GM23338 (cell line): Measurements from ENCODE around the gene RABGAP1L. TPM values are rescaled to one million over a fixed set of nuclear protein-coding genes. Genes with fewer than 3 reads are reported as not detected.

Experiments used
- ATAC-seq: fragments of 200-7000 bp; cut with Tn5 transposase; 3 replicates; pipeline ENCODE4 v1.9.1; 2020
- DNase-seq: peaks from one replicate; pipeline ENCODE4 v3.0.0-alpha.2; 2015; ENCODE audit warnings: low spot score
- H2AFZ ChIP-seq: fragments of 200-600 bp; sonication (generic); 2 replicates; pipeline ENCODE4 v1.8.0; 2016; ENCODE audit warnings: antibody characterized with exemption, mild to moderate bottlenecking, moderate library complexity
- H3F3A ChIP-seq: fragments of 200-600 bp; sonication (generic); replicated peaks from 2 replicates; pipeline ENCODE4 v1.8.0; 2017; ENCODE audit warnings: antibody characterized with exemption, mixed run types, low read depth
- H3K27ac ChIP-seq: fragments of 200-600 bp; sonication (generic); 2 replicates; pipeline ENCODE4 v1.6.1; 2016; ENCODE audit warnings: low read depth
- H3K27me3 ChIP-seq: fragments of 200-600 bp; sonication (generic); 2 replicates; pipeline ENCODE4 v1.8.0; 2016; ENCODE audit warnings: mild to moderate bottlenecking, mixed run types, moderate library complexity; ENCODE audit not compliant: insufficient read depth
- H3K36me3 ChIP-seq: fragments of 200-600 bp; sonication (generic); 2 replicates; pipeline ENCODE4 v1.8.0; 2016; ENCODE audit warnings: mild to moderate bottlenecking; ENCODE audit not compliant: insufficient read depth
- H3K4me1 ChIP-seq: fragments of 200-600 bp; sonication (generic); 2 replicates; pipeline ENCODE4 v1.8.0; 2016; ENCODE audit warnings: mild to moderate bottlenecking, moderate library complexity; ENCODE audit not compliant: insufficient read depth
- H3K4me2 ChIP-seq: fragments of 200-600 bp; sonication (generic); 2 replicates; pipeline ENCODE4 v1.7.1; 2017; ENCODE audit warnings: mixed run types
- H3K4me3 ChIP-seq: fragments of 200-600 bp; sonication (generic); 2 replicates; pipeline ENCODE4 v1.6.1; 2016; ENCODE audit warnings: mixed run types
- H3K79me2 ChIP-seq: fragments of 200-600 bp; sonication (generic); replicated peaks from 2 replicates; pipeline ENCODE4 v1.8.0; 2017; ENCODE audit warnings: mild to moderate bottlenecking; ENCODE audit not compliant: insufficient read depth
- H3K9me2 ChIP-seq: fragments of 200-600 bp; sonication (generic); 2 replicates; pipeline ENCODE4 v1.8.0; 2017; ENCODE audit not compliant: insufficient read depth
- H4K20me1 ChIP-seq: fragments of 200-600 bp; sonication (generic); replicated peaks from 2 replicates; pipeline ENCODE4 v1.8.0; 2017; ENCODE audit warnings: mild to moderate bottlenecking; ENCODE audit not compliant: insufficient read depth
- H3K27ac Mint-ChIP-seq: 2 replicates; pipeline ENCODE4 v1.8.0; 2020; ENCODE audit warnings: inconsistent platforms, mild to moderate bottlenecking, moderate library complexity, mixed read lengths
- H3K27me3 Mint-ChIP-seq: 3 replicates; pipeline ENCODE4 v1.8.0; 2022; ENCODE audit warnings: low read depth, mild to moderate bottlenecking, moderate library complexity, mixed read lengths, inconsistent platforms; ENCODE audit not compliant: insufficient read depth, poor library complexity
- H3K36me3 Mint-ChIP-seq: 3 replicates; pipeline ENCODE4 v1.8.0; 2021; ENCODE audit warnings: low read depth, mild to moderate bottlenecking, inconsistent platforms, moderate library complexity, mixed read lengths
- H3K4me1 Mint-ChIP-seq: 3 replicates; pipeline ENCODE4 v1.8.0; 2020; ENCODE audit warnings: mild to moderate bottlenecking, inconsistent platforms, mixed read lengths
- H3K4me3 Mint-ChIP-seq: 3 replicates; pipeline ENCODE4 v1.8.0; 2021; ENCODE audit warnings: moderate library complexity, mild to moderate bottlenecking, inconsistent platforms, mixed read lengths
- H3K9me3 Mint-ChIP-seq: 3 replicates; pipeline ENCODE4 v1.8.0; 2020; ENCODE audit warnings: moderate library complexity, mild to moderate bottlenecking, inconsistent platforms, mixed read lengths
- CREB1 ChIP-seq: fragments of 250-450 bp; sonication (Bioruptor Pico); IDR thresholded peaks from 2 replicates; pipeline ENCODE4 v1.5.0; 2020; ENCODE audit warnings: low read depth, mild to moderate bottlenecking, moderate library complexity
- EZH2 ChIP-seq: fragments of 200-600 bp; sonication (generic); IDR thresholded peaks from one replicate; pipeline ENCODE4 v1.8.0; 2017; ENCODE audit warnings: antibody characterized with exemption, mild to moderate bottlenecking, low read depth; ENCODE audit not compliant: unreplicated experiment
- JUNB ChIP-seq: IDR thresholded peaks from one replicate; pipeline ENCODE4 v1.6.1; 2016; ENCODE audit warnings: antibody characterized with exemption; ENCODE audit not compliant: unreplicated experiment
- NANOG ChIP-seq: IDR thresholded peaks from 2 replicates; pipeline ENCODE4 v1.6.1; 2016; ENCODE audit warnings: antibody characterized with exemption, borderline replicate concordance
- POLR2AphosphoS5 ChIP-seq: IDR thresholded peaks from 2 replicates; pipeline ENCODE4 v1.6.1; 2016; ENCODE audit warnings: antibody characterized with exemption, low read depth
- STAT1 ChIP-seq: IDR thresholded peaks from one replicate; pipeline ENCODE4 v1.6.1; 2016; ENCODE audit warnings: antibody characterized with exemption; ENCODE audit not compliant: unreplicated experiment
- ZNF114 ChIP-seq: fragments of 250-450 bp; sonication (Bioruptor Pico); IDR thresholded peaks from 2 replicates; pipeline ENCODE4 v1.5.0; 2020; ENCODE audit warnings: mild to moderate bottlenecking, moderate library complexity
- ZNF331 ChIP-seq: fragments of 250-450 bp; sonication (Bioruptor Pico); IDR thresholded peaks from 2 replicates; pipeline ENCODE4 v1.5.0; 2020; ENCODE audit warnings: low read depth, mild to moderate bottlenecking, moderate library complexity
- polyA plus RNA-seq: library from polyadenylated mRNA; unstranded; fragments of >200 nt; fragmentation: Nextera tagmentation; extraction: Ambion mirVana; gene quantifications from 2 replicates; pipeline ENCODE4 v1.2.1, GENCODE V29; 2016
- total RNA-seq: library from RNA; depleted of rRNA; stranded (reverse); fragments of >200 nt; shearing (Covaris generic); gene quantifications from 2 replicates; pipeline ENCODE4 v1.2.3, GENCODE V29; 2014
- TF ChIP-seq, protein P1 (sequence below): fragments of 250-450 bp; sonication (Bioruptor Pico); IDR thresholded peaks from 2 replicates; pipeline ENCODE4 v1.5.0; 2020; ENCODE audit warnings: mild to moderate bottlenecking, moderate library complexity
- TF ChIP-seq, protein P2 (sequence below), 2 experiments: fragments of 200-600 bp in 1 of 2; sonication (generic) in 1 of 2; conservative IDR thresholded peaks; 2 replicates each; pipeline versions ENCODE4 v1.5.1 to v1.6.1; 2016 to 2017; ENCODE audit warnings: antibody characterized with exemption in 2 of 2, low read depth in 2 of 2, mild to moderate bottlenecking in 2 of 2, moderate library complexity in 1 of 2

RABGAP1L gene
- total and polyA plus RNA-seq, 2 experiments from 2014 or later = 83.2 to 136 TPM

DNA sequence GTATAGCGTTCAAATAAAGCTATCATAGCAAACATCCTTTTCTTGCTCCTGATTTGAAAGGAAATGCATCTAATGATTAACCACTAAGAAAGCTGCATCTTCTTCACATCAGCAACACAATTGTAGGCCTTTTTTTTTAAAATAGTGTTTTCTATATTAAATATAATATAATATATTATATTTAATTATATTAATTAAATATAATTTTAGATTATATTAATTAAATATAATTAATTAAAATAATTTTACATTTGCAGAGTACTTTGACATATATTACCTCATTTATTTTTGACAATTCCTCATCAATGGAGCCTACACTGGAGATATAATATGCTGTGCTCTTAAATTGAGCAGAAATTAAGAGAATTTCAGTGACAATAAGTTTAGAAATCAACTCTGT is 481.5 kb downstream of the RABGAP1L start (continued):
- TF ChIP-seq, protein P1, sequence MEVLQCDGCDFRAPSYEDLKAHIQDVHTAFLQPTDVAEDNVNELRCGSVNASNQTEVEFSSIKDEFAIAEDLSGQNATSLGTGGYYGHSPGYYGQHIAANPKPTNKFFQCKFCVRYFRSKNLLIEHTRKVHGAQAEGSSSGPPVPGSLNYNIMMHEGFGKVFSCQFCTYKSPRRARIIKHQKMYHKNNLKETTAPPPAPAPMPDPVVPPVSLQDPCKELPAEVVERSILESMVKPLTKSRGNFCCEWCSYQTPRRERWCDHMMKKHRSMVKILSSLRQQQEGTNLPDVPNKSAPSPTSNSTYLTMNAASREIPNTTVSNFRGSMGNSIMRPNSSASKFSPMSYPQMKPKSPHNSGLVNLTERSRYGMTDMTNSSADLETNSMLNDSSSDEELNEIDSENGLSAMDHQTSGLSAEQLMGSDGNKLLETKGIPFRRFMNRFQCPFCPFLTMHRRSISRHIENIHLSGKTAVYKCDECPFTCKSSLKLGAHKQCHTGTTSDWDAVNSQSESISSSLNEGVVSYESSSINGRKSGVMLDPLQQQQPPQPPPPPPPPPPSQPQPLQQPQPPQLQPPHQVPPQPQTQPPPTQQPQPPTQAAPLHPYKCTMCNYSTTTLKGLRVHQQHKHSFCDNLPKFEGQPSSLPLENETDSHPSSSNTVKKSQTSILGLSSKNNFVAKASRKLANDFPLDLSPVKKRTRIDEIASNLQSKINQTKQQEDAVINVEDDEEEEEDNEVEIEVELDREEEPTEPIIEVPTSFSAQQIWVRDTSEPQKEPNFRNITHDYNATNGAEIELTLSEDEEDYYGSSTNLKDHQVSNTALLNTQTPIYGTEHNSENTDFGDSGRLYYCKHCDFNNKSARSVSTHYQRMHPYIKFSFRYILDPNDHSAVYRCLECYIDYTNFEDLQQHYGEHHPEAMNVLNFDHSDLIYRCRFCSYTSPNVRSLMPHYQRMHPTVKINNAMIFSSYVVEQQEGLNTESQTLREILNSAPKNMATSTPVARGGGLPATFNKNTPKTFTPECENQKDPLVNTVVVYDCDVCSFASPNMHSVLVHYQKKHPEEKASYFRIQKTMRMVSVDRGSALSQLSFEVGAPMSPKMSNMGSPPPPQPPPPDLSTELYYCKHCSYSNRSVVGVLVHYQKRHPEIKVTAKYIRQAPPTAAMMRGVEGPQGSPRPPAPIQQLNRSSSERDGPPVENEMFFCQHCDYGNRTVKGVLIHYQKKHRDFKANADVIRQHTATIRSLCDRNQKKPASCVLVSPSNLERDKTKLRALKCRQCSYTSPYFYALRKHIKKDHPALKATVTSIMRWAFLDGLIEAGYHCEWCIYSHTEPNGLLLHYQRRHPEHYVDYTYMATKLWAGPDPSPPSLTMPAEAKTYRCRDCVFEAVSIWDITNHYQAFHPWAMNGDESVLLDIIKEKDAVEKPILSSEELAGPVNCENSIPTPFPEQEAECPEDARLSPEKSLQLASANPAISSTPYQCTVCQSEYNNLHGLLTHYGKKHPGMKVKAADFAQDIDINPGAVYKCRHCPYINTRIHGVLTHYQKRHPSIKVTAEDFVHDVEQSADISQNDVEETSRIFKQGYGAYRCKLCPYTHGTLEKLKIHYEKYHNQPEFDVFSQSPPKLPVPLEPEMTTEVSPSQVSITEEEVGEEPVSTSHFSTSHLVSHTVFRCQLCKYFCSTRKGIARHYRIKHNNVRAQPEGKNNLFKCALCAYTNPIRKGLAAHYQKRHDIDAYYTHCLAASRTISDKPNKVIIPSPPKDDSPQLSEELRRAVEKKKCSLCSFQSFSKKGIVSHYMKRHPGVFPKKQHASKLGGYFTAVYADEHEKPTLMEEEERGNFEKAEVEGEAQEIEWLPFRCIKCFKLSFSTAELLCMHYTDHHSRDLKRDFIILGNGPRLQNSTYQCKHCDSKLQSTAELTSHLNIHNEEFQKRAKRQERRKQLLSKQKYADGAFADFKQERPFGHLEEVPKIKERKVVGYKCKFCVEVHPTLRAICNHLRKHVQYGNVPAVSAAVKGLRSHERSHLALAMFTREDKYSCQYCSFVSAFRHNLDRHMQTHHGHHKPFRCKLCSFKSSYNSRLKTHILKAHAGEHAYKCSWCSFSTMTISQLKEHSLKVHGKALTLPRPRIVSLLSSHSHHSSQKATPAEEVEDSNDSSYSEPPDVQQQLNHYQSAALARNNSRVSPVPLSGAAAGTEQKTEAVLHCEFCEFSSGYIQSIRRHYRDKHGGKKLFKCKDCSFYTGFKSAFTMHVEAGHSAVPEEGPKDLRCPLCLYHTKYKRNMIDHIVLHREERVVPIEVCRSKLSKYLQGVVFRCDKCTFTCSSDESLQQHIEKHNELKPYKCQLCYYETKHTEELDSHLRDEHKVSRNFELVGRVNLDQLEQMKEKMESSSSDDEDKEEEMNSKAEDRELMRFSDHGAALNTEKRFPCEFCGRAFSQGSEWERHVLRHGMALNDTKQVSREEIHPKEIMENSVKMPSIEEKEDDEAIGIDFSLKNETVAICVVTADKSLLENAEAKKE (CRISPR knock-in tag) = no peak
- no peak for TF ChIP-seq POLR2AphosphoS5
- no peak for TF ChIP-seq STAT1
- TF ChIP-seq JUNB = no peak
- no peak for TF ChIP-seq NANOG
- TF ChIP-seq CREB1 (CRISPR knock-in tag) = no peak
- TF ChIP-seq, protein P2, sequence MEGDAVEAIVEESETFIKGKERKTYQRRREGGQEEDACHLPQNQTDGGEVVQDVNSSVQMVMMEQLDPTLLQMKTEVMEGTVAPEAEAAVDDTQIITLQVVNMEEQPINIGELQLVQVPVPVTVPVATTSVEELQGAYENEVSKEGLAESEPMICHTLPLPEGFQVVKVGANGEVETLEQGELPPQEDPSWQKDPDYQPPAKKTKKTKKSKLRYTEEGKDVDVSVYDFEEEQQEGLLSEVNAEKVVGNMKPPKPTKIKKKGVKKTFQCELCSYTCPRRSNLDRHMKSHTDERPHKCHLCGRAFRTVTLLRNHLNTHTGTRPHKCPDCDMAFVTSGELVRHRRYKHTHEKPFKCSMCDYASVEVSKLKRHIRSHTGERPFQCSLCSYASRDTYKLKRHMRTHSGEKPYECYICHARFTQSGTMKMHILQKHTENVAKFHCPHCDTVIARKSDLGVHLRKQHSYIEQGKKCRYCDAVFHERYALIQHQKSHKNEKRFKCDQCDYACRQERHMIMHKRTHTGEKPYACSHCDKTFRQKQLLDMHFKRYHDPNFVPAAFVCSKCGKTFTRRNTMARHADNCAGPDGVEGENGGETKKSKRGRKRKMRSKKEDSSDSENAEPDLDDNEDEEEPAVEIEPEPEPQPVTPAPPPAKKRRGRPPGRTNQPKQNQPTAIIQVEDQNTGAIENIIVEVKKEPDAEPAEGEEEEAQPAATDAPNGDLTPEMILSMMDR (conservative IDR thresholded peaks at IDR 0.05; ENCODE audit: low read depth in 2 of 2) = no peak
- no peak for TF ChIP-seq ZNF331 (CRISPR knock-in tag)

DNA sequence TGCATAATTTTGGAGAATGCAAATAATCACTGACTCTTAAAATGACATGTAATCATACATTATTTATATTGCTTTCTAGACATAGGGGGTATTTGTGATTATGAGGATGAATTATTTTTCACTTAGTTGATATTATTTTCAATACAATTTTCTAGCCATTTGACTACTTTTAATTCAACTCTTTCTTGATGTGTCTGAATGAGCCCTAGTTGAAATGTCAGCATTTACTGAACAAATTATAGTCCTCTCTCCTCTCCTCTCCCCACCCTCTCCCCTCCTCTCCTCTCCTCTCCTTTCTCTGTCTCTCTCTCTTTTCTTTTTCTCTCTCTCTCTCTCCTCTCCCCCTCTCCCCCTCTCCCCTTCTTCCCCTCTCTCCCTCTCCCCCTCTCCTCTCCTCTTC is 483.1 kb downstream of the RABGAP1L start:
- DNase-seq (no peak), ATAC-seq (no peak)
- H3K9me3 Mint-ChIP-seq = no peaks in the 10 kb centered on the region
- no peaks in the 10 kb centered on the region for H3K27me3 ChIP-seq
- H3K27me3 Mint-ChIP-seq = no peaks in the 10 kb centered on the region
- H3K27ac ChIP-seq = no peak overlapping the region
- no peaks in the 10 kb centered on the region for H3F3A ChIP-seq
- H3K36me3 Mint-ChIP-seq = no peaks in the 10 kb centered on the region
- no peak overlapping the region for H3K4me3 ChIP-seq
- no peaks in the 10 kb centered on the region; the same call in 1 of the 2 replicates for H3K4me1 ChIP-seq
- no peak overlapping the region for H2AFZ ChIP-seq
- H3K4me3 Mint-ChIP-seq = no peak overlapping the region
- H3K4me2 ChIP-seq = no peak overlapping the region
- H3K79me2 ChIP-seq = no peaks in the 10 kb centered on the region
- H3K27ac Mint-ChIP-seq = no peak overlapping the region
- H3K9me2 ChIP-seq = no peaks in the 10 kb centered on the region
- no peaks in the 10 kb centered on the region for H3K36me3 ChIP-seq
- H4K20me1 ChIP-seq = no peaks in the 10 kb centered on the region
- no peaks in the 10 kb centered on the region for H3K4me1 Mint-ChIP-seq
- TF ChIP-seq NANOG (no peak), POLR2AphosphoS5 (no peak), EZH2 (no peak), ZNF114 (CRISPR knock-in tag) (no peak), ZNF331 (CRISPR knock-in tag) (no peak)
- TF ChIP-seq, protein P2 (conservative IDR thresholded peaks at IDR 0.05; ENCODE audit: low read depth in 2 of 2) = no peak
